ENCODE results near the gene TMA7.

TMA7 gene

GRCh38 chr3:48409291-48410201, 30.5 kb upstream of the TMA7 start:
- DNase-seq = no peak

DNA sequence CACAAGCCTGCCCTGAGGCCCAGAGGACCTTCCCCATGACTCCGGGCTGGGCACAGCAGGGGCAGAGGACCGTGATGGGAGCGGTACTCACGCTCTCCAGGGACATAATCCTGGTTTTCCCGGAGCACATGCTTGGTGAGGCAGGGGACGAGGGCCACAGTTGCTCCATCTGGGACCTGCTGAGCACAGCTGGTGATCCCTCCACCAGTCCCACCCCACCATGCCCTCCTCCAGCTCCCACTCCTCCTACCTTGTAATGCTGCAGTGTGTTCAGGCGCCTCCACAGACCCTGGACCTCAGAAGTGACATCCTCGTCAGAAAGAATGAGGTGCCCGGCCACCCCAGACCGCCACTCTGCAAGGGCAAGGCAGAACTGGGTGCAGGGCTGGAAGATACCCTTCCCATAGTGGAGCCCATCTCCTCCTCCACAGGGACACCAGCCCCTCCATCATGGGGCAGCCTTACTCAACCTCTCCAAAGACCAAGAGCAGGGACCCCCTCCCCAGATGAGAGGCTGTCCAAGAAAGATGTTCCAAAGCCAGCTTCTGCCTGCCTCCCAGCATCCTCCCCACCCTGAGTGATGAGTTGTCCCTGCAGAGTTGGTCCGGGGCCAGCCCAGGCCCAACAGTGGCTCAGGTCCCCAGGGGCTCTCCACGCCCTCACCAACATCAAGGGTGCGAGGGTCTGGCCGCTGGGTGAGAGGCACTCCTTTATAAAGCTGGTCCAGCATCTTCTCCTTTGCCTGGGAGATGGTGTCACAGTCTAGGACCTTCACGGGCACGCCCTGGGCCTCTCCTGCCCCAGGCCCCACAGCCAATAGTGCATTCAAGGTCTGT, 29.6 kb upstream of the TMA7 start:
- DNase-seq = no peak

GRCh38 chr3:48411041-48411588, 28.9 kb upstream of the TMA7 start:
- no peak for DNase-seq

DNA sequence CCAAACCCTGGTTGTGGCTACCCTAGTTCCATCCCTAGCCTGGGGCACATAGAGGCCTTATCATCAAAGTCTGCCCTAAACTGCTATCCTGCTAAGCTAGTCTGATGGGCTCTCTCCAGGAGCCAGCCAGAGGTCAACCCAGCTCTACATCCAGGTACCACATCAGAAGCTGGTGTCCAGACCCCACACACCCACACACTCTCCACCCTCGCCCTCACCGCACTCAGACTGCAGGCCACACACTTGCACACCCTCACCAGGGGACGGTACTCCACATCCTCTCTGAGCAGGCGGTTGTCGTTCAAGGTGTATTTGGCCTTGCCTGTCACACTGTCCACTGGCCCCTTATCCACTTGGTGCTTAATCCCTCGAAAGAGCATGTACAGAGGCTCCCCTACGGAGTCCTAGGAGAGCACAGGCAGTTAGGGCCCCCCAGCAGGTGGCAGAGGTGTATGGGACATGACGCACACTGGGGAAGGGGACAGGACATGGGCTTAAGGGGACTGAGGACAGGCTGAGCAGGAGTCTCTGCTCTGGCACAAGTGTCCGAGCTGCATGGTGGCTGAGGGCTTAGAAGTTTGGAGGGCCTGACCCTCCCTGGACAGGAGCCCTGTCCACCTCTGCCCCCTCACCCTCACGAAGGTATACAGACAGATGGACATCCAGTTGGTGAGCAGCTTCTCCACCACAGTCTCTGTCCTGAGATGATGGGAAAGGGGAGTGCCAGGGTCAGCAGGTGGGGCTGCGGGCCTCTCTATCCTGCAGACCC, 28.3 kb upstream of the TMA7 start:
- no peak for DNase-seq

GRCh38 chr3:48412375-48413001, 27.6 kb upstream of the TMA7 start:
- no peak for DNase-seq

DNA sequence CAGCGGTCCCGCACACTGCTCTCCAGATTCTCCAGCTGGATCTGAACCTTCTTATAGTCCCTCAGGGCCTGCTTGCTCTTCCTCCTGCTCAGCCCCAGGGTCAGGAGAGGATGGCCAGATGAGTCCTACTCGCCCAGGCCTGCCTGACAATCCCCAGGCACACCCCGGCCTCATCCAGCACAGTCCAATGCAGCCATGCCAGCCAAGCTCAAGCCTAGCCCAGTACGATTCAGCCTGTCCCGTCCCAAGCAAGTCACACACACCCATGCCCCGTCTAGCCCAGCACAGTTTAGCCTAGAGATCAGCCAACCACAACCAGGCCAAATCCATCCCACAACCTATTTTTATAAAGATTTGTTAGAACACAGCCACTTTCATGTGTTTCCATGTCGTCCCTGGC, 27.0 kb upstream of the TMA7 start:
- no peak for DNase-seq

DNA sequence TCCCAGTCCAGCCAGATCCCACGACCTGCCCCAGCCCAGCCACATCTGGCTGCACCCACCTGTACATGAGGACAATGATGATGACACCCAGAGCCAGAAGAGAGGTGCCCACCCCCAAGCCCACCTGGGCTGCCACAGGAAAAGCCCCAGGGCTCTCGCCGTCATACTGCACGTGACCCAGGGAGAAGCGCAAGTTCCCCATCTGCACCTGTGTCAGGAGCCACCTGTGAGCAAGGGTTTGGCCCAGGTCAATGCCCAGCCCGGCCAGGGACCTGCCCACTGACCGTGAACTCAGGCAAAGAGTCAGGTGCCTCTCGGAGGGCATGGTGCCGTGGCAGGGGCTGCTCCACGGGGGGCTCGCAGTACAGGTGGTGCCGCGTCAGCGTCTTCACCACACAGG, 26.4 kb upstream of the TMA7 start:
- no peak for DNase-seq

DNA sequence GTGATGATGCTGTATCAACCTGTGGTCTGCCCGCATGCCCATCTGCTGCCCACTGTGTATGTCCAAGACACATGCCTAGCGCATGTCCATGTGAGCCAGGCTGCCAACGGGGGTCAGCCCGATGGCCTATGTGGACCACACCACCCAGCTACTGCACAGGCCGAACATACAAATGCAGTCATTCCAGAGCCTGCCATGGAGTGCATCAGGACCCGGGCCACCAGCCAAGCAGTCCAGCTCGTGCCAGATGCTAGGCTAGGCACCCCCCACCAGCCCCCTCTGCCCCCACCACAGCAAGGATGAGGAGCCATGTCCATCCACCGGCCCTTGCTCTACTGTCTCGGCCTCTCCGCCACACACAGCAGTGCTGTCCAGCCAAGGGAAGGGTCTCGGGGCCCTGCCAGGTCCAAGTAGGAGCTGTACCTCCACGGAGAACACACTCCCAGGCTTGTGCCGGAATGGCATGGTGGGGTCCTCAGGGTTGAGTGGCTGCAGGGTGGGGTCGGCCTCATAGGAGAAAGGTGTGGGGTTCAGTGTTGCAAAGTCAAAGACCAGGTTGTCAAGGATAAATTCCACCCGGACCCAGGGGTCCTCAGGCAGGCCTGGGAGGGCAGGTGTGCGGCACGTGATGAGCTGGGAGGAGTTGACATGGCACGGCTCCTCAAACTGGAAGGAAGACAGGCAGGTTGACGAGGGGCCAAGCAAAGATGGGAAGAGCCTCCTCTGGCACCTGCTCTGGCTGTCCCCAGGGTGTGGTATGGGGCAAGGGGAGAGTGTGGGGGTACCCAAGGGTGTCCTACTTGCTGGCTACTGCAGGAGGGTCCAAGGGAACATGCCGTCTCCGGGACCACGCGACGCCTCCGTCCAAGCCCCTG, 25.4 kb upstream of the TMA7 start:
- no peak for DNase-seq

DNA sequence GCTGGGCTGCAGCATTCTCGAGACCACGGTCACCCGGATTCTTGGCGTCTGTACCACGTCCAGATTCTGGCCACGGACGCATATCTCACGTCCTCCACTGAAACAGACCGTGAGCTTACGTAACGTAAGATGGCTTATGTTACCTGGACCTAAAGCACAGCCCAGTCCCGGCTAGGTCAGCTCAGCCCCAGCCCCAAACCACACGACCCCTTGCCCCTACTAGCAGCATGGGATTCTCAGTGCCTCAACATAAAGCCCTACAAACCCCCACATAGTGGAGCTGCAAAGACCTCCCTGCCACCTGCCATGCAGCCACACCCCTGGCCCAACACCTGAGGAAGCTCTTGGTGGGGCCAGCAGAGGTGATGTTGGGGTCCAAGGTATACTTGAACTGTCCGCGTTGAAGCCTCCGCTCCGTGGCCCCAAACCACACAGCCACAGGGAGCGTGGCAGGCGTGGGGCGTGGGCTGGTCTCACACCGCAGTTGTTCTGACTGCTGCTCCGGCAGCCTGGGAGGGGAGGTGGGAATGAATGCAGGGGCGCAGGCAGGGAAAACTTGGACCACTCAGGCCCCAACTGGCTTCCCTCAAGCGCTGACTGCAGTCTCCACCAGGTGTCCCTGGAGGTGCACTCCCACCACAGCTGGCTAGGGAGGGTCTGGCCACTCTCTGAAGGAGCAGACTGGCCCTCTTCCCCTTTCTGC, 24.7 kb upstream of the TMA7 start:
- DNase-seq = no peak

- no peak for DNase-seq
Measured at GRCh38 chr3:48416091-48416505, 24.0 kb upstream of the TMA7 start.

DNA sequence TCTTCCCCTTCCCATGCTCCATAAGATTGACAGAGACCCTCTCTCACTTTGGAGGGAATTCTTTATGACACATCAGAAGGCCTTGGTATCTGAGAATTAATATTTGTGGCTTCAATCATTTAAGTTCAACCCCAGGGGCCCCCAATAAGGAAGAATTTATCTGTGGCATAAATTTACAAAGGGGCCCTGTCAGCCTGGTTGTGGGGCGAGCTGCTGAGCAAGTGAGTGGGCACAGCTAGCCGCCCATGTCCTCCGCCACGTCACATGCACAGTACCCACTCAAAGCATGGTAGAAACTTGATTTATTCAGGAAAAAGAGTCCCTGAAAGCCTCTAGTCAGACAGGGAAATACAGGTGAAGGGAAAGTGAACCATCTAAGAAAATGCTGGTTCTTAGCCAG, 23.5 kb upstream of the TMA7 start:
- no peak for DNase-seq

- DNase-seq = no peak
Measured at GRCh38 chr3:48417529-48418108, 22.4 kb upstream of the TMA7 start.

- DNase-seq = no peak
Measured at GRCh38 chr3:48418140-48418539, 21.9 kb upstream of the TMA7 start.

- DNase-seq = no peak
Measured at GRCh38 chr3:48418651-48419050, 21.4 kb upstream of the TMA7 start.

- DNase-seq = no peak
Measured at GRCh38 chr3:48419149-48419548, 20.9 kb upstream of the TMA7 start.

GRCh38 chr3:48419597-48419996, 20.5 kb upstream of the TMA7 start:
- DNase-seq = no peak

- DNase-seq = no peak
Measured at GRCh38 chr3:48420561-48420960, 19.5 kb upstream of the TMA7 start.

DNA sequence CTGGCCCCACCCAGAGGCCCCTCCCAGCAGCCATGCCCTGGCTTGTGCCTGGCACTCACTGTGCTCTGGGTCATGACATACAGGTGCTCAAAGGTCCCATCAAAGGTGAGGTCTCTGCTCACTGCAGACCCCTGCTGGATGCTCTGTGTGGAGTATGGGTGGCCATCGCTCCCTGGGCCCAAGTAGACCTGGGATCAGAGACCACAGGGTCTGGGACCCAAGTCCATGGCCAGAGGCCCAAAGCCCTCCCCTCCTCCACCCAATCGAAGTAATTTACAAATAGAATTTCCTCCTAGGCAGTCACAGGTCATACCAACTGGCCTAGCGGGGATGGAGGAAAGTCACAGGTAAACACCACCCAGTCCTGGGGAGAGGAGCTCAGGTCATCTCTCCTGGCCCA, 17.8 kb upstream of the TMA7 start:
- DNase-seq = no peak

GRCh38 chr3:48422681-48423080, 17.4 kb upstream of the TMA7 start:
- no peak for DNase-seq

DNA sequence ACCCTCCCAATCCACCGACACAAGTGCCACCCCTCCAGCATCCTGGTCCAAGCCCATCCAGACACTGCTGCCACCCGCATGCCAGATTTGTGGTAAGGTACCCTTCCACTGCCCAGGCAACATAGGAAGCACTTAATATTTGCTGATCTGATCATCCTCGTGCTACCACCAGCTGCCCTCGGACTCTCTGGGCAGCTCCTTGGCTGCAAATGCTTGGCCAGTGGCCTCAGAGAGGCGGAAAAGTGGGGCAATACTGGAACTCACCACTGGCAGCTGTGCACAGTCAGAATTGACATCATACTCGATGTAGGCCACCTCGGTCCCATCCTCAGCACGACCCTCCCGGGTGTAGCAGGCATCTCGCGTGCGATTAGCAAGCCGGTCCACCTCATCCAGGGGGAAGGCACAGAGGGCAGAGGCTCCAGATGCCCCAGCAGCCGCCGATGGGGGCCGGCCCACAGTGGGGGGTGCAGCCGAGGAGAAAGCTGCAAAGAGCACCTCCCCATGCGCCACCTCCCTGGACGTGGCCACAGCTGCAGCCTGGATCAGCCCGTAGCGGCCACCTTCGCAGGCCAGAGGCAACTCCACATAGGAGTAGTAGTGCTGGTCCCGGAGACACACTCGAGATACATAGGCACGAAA, 16.7 kb upstream of the TMA7 start:
- no peak for DNase-seq

Measured in NCI-H446 treated with DMSO at 0.1 percent for 48 hours (cell line).